Smooth muscle cell (in vitro differentiated cells): Measurements from ENCODE around the gene LYPD3. TPM values are rescaled to one million over a fixed set of nuclear protein-coding genes. Genes with fewer than 3 reads are reported as not detected.
"Not testable (repeated sequence)": the region's sequence is repeated elsewhere in the genome, so short reads cannot be mapped to it uniquely, and the experiment has no call there.

Experiments
- DNase-seq: peaks from one replicate; lab custom pipeline; 2025; ENCODE audit not compliant: unreplicated experiment; lab: John Stamatoyannopoulos, UW
- H2AFZ ChIP-seq: fragments of 200-600 bp; sonication (generic); 2 replicates; pipeline ENCODE4 v1.6.0; 2016; ENCODE audit warnings: antibody characterized with exemption, low read depth, mild to moderate bottlenecking
- H3F3A ChIP-seq: fragments of 200-600 bp; sonication (generic); 2 replicates; pipeline ENCODE4 v1.6.0; 2017; ENCODE audit warnings: antibody characterized with exemption, low read depth
- H3K27ac ChIP-seq: fragments of 200-600 bp; sonication (generic); 2 replicates; pipeline ENCODE4 v1.5.1; 2016; ENCODE audit warnings: low read depth, mild to moderate bottlenecking
- H3K27me3 ChIP-seq: fragments of 200-600 bp; sonication (generic); 2 replicates; pipeline ENCODE4 v1.6.1; 2016; ENCODE audit warnings: low read depth, mild to moderate bottlenecking
- H3K36me3 ChIP-seq: fragments of 200-600 bp; sonication (generic); 2 replicates; pipeline ENCODE4 v1.5.1; 2016; ENCODE audit warnings: low read depth
- H3K4me1 ChIP-seq: fragments of 200-600 bp; sonication (generic); 2 replicates; pipeline ENCODE4 v1.5.1; 2016; ENCODE audit warnings: low read depth
- H3K4me2 ChIP-seq: fragments of 200-600 bp; sonication (generic); 2 replicates; pipeline ENCODE4 v1.6.0; 2016; ENCODE audit warnings: mild to moderate bottlenecking
- H3K4me3 ChIP-seq: fragments of 200-600 bp; sonication (generic); 2 replicates; pipeline ENCODE4 v1.5.1; 2016; ENCODE audit warnings: mild to moderate bottlenecking
- H3K79me2 ChIP-seq: fragments of 200-600 bp; sonication (generic); 2 replicates; pipeline ENCODE4 v1.6.0; 2016; ENCODE audit warnings: low read depth, mild to moderate bottlenecking
- H3K9ac ChIP-seq: fragments of 200-600 bp; sonication (generic); 2 replicates; pipeline ENCODE4 v1.6.0; 2016; ENCODE audit warnings: low read depth
- H3K9me3 ChIP-seq: fragments of 200-600 bp; sonication (generic); replicated peaks from 2 replicates; pipeline ENCODE4 v1.5.1; 2016; ENCODE audit warnings: low read depth
- H4K20me1 ChIP-seq: fragments of 200-600 bp; sonication (generic); 2 replicates; pipeline ENCODE4 v1.6.0; 2016; ENCODE audit warnings: low read depth
- CTCF ChIP-seq: fragments of 200-600 bp; sonication (generic); IDR thresholded peaks from 2 replicates; pipeline ENCODE4 v1.5.1; 2017; ENCODE audit warnings: borderline replicate concordance, mild to moderate bottlenecking, antibody characterized with exemption; ENCODE audit not compliant: insufficient read depth, poor library complexity, severe bottlenecking
- WGBS: methylation state at CpG from one replicate; pipeline ENCODE4 v1.1.7; 2016; ENCODE audit warnings: low lambda C conversion rate; 5-methylcytosine and 5-hydroxymethylcytosine counted together
- polyA plus RNA-seq: library from polyadenylated mRNA; unstranded; fragments of >200 nt; fragmentation: Nextera tagmentation; extraction: Ambion mirVana; gene quantifications from 2 replicates; pipeline ENCODE4 v1.2.1, GENCODE V29; 2016
- total RNA-seq: library from RNA; depleted of rRNA; stranded (reverse); fragments of >200 nt; gene quantifications from 2 replicates; pipeline ENCODE4 v1.2.3, GENCODE V29; 2014

The LYPD3 gene
- total and polyA plus RNA-seq, 2 experiments from 2014 or later = 17.9 to 20.6 TPM

DNA sequence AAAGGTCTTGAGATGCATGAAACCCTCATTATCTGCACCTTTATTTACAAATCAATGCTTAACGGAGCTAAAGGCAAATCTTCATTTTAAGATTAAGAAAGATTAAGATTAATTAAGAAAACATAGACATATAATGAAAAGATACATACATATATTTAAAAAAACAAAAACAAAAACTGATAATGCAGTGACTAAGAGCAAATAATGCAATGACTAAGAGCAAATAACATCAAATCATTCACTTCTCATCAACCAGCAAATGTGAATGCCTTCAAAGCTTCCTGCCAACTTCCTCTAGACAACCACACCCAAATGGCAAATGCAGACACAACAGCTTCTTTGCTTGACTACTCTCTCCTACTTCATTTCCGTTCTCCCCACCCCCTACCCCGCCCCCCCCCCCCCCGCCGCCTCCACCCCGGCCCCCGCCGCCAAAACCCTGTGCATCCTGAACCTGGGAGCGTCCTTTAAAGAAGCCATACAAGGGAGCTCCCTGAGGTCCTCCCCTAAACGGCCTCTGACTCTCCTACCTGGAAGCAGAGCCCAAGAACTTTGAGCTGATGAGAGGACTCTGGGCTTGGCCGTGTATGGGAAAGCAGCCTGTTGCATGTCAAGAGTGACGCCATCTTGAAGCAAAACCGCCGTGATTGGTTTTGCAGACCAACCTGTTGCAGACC, 26.2 kb downstream of the LYPD3 start:
- Histone ChIP-seq H3K27ac (no peak overlapping the region), H3F3A (no peaks in the 10 kb centered on the region)

GRCh38 chr19:43438291-43439031, 26.9 kb downstream of the LYPD3 start:
- no peak for DNase-seq
- 60% methylated on average over 9 of the region's 9 CpGs for WGBS
- no peak overlapping the region for H3K27ac ChIP-seq

More for the DNA sequence above, 26.2 kb downstream of the LYPD3 start:
- WGBS = 84% methylated on average over 14 of the region's 14 CpGs
- Histone ChIP-seq H3K9me3 (no peaks in the 10 kb centered on the region), H3K36me3 (no peaks in the 10 kb centered on the region), H4K20me1 (no peaks in the 10 kb centered on the region), H3K4me2 (no peak overlapping the region), H2AFZ (no peak overlapping the region), H3K4me1 (no peaks in the 10 kb centered on the region), H3K4me3 (no peak overlapping the region), H3K79me2 (no peaks in the 10 kb centered on the region), H3K9ac (no peak overlapping the region), H3K27me3 (no peaks in the 10 kb centered on the region)
- DNase-seq = no peak
- no peak for TF ChIP-seq CTCF

GRCh38 chr19:43437712-43438111, 27.7 kb downstream of the LYPD3 start:
- no peak overlapping the region for H3K4me2 ChIP-seq
- H3K9me3 ChIP-seq = no peaks in the 10 kb centered on the region
- no peak for TF ChIP-seq CTCF
- H3K4me3 ChIP-seq = no peak overlapping the region
- no peaks in the 10 kb centered on the region for H3K36me3 ChIP-seq
- no peak overlapping the region for H2AFZ ChIP-seq
- DNase-seq = no peak
- H4K20me1 ChIP-seq = no peaks in the 10 kb centered on the region
- no peaks in the 10 kb centered on the region for H3K79me2 ChIP-seq
- no peaks in the 10 kb centered on the region for H3K27me3 ChIP-seq
- 82% methylated on average over 6 of the region's 6 CpGs for WGBS
- no peak overlapping the region for H3K27ac ChIP-seq
- no peaks in the 10 kb centered on the region for H3F3A ChIP-seq
- H3K4me1 ChIP-seq = no peaks in the 10 kb centered on the region
- no peak overlapping the region for H3K9ac ChIP-seq

More at GRCh38 chr19:43438291-43439031, 26.9 kb downstream of the LYPD3 start:
- Histone ChIP-seq H4K20me1 (no peaks in the 10 kb centered on the region), H3K27me3 (no peaks in the 10 kb centered on the region), H3F3A (no peaks in the 10 kb centered on the region), H3K79me2 (no peaks in the 10 kb centered on the region), H2AFZ (no peak overlapping the region), H3K4me1 (no peaks in the 10 kb centered on the region), H3K4me2 (no peak overlapping the region), H3K4me3 (no peak overlapping the region), H3K9me3 (no peaks in the 10 kb centered on the region), H3K9ac (no peak overlapping the region), H3K36me3 (no peaks in the 10 kb centered on the region)
- no peak for TF ChIP-seq CTCF

DNA sequence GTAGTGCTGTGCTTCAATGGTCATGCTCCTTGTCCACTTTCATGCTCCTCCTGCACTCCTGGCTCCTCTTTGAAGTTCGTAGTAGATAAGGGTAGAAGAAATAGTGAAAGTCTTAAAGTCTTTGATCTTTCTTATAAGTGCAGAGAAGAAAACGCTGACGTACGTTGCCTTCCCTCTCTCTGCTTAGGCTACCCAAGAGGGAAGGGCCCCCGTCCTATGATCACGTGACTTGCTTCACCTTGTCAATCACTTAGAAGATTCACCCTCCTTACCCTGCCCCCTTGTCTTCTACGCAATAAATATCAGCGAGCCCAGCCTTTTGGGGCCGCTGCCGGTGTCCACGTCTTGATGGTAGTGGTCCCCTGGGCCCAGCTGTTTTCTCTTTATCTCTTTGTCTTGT, 28.1 kb downstream of the LYPD3 start:
- not testable (repeated sequence) for H3F3A ChIP-seq, H3K9me3 ChIP-seq, DNase-seq, H3K9ac ChIP-seq, H4K20me1 ChIP-seq, H3K27ac ChIP-seq, H3K4me3 ChIP-seq, H3K27me3 ChIP-seq, H3K79me2 ChIP-seq, H3K4me2 ChIP-seq, H3K36me3 ChIP-seq, H3K4me1 ChIP-seq, H2AFZ ChIP-seq
- 93% methylated on average over 11 of the region's 11 CpGs for WGBS
